Ishikawa (cell line): ENCODE results near the gene SLC45A1.

Source experiments
- CEBPB ChIP-seq: IDR thresholded peaks from 2 replicates; pipeline ENCODE4 v1.6.1; 2012
- CREB1 ChIP-seq: IDR thresholded peaks from 2 replicates; pipeline ENCODE4 v1.6.1; 2012; ENCODE audit warnings: low read depth
- EGR1 ChIP-seq: IDR thresholded peaks from 2 replicates; pipeline ENCODE4 v1.6.1; 2012
- EP300 ChIP-seq: IDR thresholded peaks from 2 replicates; pipeline ENCODE4 v1.6.1; 2012; ENCODE audit warnings: borderline replicate concordance
- FOXM1 ChIP-seq: IDR thresholded peaks from 2 replicates; pipeline ENCODE4 v1.6.1; 2012; ENCODE audit warnings: low read depth, borderline replicate concordance
- NFIC ChIP-seq: IDR thresholded peaks from 2 replicates; pipeline ENCODE4 v1.6.1; 2012
- RAD21 ChIP-seq: IDR thresholded peaks from 2 replicates; pipeline ENCODE4 v1.6.1; 2012; ENCODE audit warnings: low read depth
- TAF1 ChIP-seq: IDR thresholded peaks from 2 replicates; pipeline ENCODE4 v1.6.1; 2012; ENCODE audit warnings: low read depth, mild to moderate bottlenecking
- TCF12 ChIP-seq: IDR thresholded peaks from 2 replicates; pipeline ENCODE4 v1.6.1; 2012; ENCODE audit warnings: low read depth
- TEAD4 ChIP-seq: IDR thresholded peaks from 2 replicates; pipeline ENCODE4 v1.6.1; 2012
- YY1 ChIP-seq: IDR thresholded peaks from 2 replicates; pipeline ENCODE4 v1.6.1; 2012; ENCODE audit warnings: low read depth
- ZBTB7A ChIP-seq: IDR thresholded peaks from 2 replicates; pipeline ENCODE4 v1.6.1; 2012; ENCODE audit warnings: low read depth
- TF ChIP-seq, protein P1 (sequence below): IDR thresholded peaks from 2 replicates; pipeline ENCODE4 v1.6.1; 2012; ENCODE audit warnings: low read depth, mild to moderate bottlenecking
- TF ChIP-seq, protein P2 (sequence below): IDR thresholded peaks from 2 replicates; pipeline ENCODE4 v1.6.1; 2012
- TF ChIP-seq, protein P3 (sequence below): IDR thresholded peaks from 2 replicates; pipeline ENCODE4 v1.6.1; 2012

SLC45A1 gene

DNA sequence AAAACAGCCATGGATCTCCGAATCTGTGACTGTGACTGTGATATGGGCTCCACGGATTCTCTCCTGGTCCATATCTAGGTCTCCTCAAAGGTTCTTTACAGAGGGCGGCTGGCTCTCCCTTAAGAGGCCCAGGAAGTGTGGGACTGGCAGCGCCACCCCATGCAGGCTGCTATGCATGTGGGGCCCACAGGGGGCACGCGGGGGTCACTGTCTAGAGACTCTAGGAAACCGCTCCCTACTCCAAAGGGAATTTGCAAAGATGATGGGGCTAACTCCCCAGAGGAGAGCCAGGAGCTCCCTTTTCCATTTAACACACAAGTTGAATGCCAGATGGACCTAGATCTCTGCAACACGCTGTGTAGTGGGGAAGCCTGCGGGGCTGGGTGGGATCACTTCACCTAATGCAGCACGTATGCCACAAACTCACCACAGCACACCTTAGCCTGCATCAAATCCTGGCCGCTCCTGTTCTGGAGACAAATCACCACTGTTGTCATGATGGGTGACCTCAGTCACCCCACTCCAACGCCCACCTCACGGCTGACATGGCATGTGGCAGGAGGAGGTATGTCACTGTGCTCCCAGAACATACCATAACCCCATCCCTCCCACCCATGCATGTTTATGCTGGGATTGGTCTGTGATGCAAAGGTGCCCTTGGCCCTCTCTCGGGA is 61.7 kb downstream of the SLC45A1 start:
- no peak for TF ChIP-seq NFIC
- no peak for TF ChIP-seq CEBPB
- TF ChIP-seq RAD21: no peak
- TF ChIP-seq TEAD4: no peak
- TF ChIP-seq CREB1: no peak

DNA sequence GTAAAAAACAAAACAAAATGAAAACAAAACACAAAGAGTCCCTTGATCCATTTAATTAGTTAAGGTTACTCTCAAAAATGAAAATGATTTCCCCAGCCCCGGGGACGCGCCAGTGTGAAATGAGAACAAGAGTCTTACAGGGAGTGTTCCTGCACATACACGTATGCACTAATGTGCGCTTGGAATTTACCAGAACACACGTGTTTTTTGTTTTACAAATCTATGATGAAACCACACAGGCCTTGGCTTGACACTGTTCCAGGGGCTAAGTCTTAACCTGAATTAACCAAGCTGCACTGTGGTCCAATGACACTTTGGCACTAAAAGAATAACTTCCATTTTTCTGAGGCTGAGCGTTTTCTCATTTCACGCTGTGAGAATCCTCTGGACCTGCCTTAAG is 63.7 kb downstream of the SLC45A1 start:
- no peak for TF ChIP-seq CEBPB
- TF ChIP-seq ZBTB7A: no peak
- no peak for TF ChIP-seq TAF1
- no peak for TF ChIP-seq TCF12
- TF ChIP-seq, protein P1, sequence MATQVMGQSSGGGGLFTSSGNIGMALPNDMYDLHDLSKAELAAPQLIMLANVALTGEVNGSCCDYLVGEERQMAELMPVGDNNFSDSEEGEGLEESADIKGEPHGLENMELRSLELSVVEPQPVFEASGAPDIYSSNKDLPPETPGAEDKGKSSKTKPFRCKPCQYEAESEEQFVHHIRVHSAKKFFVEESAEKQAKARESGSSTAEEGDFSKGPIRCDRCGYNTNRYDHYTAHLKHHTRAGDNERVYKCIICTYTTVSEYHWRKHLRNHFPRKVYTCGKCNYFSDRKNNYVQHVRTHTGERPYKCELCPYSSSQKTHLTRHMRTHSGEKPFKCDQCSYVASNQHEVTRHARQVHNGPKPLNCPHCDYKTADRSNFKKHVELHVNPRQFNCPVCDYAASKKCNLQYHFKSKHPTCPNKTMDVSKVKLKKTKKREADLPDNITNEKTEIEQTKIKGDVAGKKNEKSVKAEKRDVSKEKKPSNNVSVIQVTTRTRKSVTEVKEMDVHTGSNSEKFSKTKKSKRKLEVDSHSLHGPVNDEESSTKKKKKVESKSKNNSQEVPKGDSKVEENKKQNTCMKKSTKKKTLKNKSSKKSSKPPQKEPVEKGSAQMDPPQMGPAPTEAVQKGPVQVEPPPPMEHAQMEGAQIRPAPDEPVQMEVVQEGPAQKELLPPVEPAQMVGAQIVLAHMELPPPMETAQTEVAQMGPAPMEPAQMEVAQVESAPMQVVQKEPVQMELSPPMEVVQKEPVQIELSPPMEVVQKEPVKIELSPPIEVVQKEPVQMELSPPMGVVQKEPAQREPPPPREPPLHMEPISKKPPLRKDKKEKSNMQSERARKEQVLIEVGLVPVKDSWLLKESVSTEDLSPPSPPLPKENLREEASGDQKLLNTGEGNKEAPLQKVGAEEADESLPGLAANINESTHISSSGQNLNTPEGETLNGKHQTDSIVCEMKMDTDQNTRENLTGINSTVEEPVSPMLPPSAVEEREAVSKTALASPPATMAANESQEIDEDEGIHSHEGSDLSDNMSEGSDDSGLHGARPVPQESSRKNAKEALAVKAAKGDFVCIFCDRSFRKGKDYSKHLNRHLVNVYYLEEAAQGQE: no peak
- no peak for TF ChIP-seq NFIC
- TF ChIP-seq FOXM1: no peak
- no peak for TF ChIP-seq EP300
- TF ChIP-seq TEAD4: no peak
- TF ChIP-seq YY1: no peak
- no peak for TF ChIP-seq CREB1
- TF ChIP-seq, protein P2, sequence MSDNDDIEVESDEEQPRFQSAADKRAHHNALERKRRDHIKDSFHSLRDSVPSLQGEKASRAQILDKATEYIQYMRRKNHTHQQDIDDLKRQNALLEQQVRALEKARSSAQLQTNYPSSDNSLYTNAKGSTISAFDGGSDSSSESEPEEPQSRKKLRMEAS: no peak

DNA sequence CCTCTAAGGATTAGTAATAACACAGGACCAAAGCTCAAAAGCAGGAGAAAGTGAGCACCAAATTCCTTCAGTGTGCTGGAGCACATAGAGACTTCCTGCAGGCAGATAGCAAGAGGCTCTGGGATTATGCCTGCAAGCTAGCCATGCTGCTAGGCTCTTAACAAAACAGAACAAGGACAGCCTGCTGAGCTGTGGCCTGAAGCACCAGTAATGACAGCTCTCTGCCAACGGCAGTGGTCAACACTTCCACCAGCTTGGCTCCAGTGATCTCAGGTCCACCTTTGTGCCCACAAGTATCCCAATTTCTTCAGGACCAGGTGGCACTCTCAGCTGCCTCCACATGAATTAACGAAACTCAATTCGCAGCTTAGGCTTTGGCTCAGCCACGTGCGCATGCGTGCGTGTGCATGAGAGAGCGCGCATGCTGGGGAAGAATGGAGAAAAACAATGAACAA is 64.2 kb downstream of the SLC45A1 start:
- TF ChIP-seq, protein P1: peak; percentile 45; the same call in 1 of the 2 replicates
- no peak for TF ChIP-seq CREB1

DNA sequence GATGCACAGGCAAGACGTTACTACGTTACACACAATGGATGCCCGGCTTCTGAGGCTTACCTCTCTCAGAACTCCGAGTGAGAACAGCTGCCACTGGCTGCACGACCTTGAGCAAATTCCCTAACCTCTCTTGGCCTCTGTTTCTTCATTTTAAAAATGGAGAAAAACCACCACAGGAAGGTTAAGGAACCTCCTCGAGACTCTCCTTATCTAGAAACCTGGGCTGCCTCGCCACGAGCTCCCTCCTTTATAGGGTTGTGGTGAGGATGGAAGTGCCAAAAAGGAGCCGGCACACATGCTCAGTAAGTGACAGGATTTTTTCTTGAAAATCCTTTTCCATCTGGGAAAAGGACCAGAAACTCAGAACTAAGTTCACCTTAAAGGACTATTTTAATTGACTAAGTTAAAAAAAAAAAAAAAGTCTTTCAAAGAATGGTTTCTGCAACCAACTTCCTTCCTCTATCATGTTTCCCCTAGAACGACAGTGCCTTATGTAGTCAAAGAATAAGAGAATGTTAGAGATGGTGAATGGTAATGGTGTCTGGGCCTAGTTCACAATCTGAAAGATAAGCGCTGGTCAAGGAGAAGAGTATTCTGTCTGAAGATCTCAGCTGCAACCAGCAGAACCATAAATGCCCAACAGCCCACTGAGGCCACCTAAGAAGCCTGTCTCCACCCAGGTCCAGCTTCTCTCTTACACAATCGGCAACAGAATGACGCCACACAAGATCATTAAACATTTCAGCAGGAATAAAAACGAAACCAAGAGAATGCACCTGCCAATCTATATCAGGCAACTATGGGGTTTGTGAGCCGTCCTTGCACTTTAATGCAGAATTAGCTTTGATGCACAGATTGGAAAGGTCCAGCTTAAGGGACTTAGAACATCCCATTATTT is 64.9 kb downstream of the SLC45A1 start:
- no peak for TF ChIP-seq EP300
- no peak for TF ChIP-seq TCF12
- TF ChIP-seq RAD21: no peak
- TF ChIP-seq CREB1: no peak
- TF ChIP-seq YY1: no peak
- TF ChIP-seq EGR1: no peak
- TF ChIP-seq FOXM1: no peak
- no peak for TF ChIP-seq NFIC
- no peak for TF ChIP-seq ZBTB7A
- TF ChIP-seq, protein P1: no peak
- TF ChIP-seq CEBPB: no peak
- TF ChIP-seq, protein P2: no peak

DNA sequence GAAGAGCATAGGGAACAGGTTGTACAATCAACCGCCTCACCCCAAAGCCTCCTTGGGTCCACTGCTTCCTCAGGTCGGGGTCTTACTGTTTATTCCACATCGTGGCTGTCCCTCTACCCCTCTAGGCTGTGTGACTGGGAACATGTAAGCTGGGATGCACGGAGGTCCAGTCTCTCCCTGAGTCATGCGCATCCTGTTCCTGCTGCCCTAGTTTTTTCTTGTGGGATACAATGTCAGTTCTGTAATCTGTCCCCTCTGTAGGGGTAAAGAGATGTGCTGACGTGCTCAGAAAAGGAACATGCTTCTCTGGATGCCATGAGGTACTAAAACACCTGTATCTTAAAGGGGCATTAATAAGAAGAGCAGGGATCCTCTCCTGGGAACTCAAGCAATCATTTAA is 66.2 kb downstream of the SLC45A1 start:
- TF ChIP-seq, protein P2: no peak
- TF ChIP-seq NFIC (no peak), YY1 (no peak), TAF1 (no peak), CREB1 (no peak), EP300 (no peak), FOXM1 (no peak), TEAD4 (no peak), RAD21 (no peak), ZBTB7A (no peak), TCF12 (no peak), EGR1 (no peak), CEBPB (no peak)
- TF ChIP-seq, protein P3, sequence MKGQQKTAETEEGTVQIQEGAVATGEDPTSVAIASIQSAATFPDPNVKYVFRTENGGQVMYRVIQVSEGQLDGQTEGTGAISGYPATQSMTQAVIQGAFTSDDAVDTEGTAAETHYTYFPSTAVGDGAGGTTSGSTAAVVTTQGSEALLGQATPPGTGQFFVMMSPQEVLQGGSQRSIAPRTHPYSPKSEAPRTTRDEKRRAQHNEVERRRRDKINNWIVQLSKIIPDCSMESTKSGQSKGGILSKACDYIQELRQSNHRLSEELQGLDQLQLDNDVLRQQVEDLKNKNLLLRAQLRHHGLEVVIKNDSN: no peak
